ENCODE results near the gene STKLD1. TPM values are rescaled to one million over a fixed set of nuclear protein-coding genes. Genes with fewer than 3 reads are reported as not detected.

Gene STKLD1
- total RNA-seq, 1 experiment from 2014 or later: 0.94 TPM

GRCh38 chr9:133369933-133370332, 6.2 kb upstream of the STKLD1 start:
- no peak for TF ChIP-seq CTCF (IDR thresholded peaks at IDR 0.05; ENCODE audit: unreplicated experiment)
- no TSS peak for BruUV-seq (replicated peaks)
- CTCF ChIA-PET: interaction anchor here (0.6 kb wide), 1 partner anchor 200 kb away, joined by 3 read pairs; no protein-coding TSS in a partner anchor
- H3K27me3 Mint-ChIP-seq (ENCODE audit: unreplicated experiment): no peaks in the 10 kb centered on the region
- intact Hi-C loops (cut with micrococcal nuclease; ENCODE audit: unreplicated experiment): no loop called here
- no peak overlapping the region for H3K27ac Mint-ChIP-seq (ENCODE audit: unreplicated experiment)
- peaks cover 29% of the 10 kb centered on the region for H3K36me3 Mint-ChIP-seq (ENCODE audit: insufficient read depth, unreplicated experiment)
- H3K4me3 Mint-ChIP-seq (ENCODE audit: low read depth, unreplicated experiment): no peak overlapping the region
- no peak for DNase-seq
- H3K9me3 Mint-ChIP-seq (ENCODE audit: low read depth, unreplicated experiment): no peaks in the 10 kb centered on the region
- peaks cover 13% of the 10 kb centered on the region for H3K4me1 Mint-ChIP-seq (ENCODE audit: low read depth, unreplicated experiment)

GRCh38 chr9:133370685-133371084, 5.5 kb upstream of the STKLD1 start:
- Mint-ChIP-seq H3K4me3 (ENCODE audit: low read depth, unreplicated experiment) (no peak overlapping the region), H3K9me3 (ENCODE audit: low read depth, unreplicated experiment) (no peaks in the 10 kb centered on the region), H3K36me3 (ENCODE audit: insufficient read depth, unreplicated experiment) (peaks cover 35% of the 10 kb centered on the region), H3K27me3 (ENCODE audit: unreplicated experiment) (no peaks in the 10 kb centered on the region), H3K27ac (ENCODE audit: unreplicated experiment) (no peak overlapping the region), H3K4me1 (ENCODE audit: low read depth, unreplicated experiment) (peaks cover 13% of the 10 kb centered on the region)
- no peak for DNase-seq
- no TSS peak for BruUV-seq (replicated peaks)
- TF ChIP-seq CTCF (IDR thresholded peaks at IDR 0.05; ENCODE audit: unreplicated experiment): no peak
- intact Hi-C loops (cut with micrococcal nuclease; ENCODE audit: unreplicated experiment): no loop called here
- CTCF ChIA-PET: no interaction called here

GRCh38 chr9:133371261-133371711, 4.9 kb upstream of the STKLD1 start:
- CTCF ChIA-PET: no interaction called here
- intact Hi-C loops (cut with micrococcal nuclease; ENCODE audit: unreplicated experiment): no loop called here
- no peak for TF ChIP-seq CTCF (IDR thresholded peaks at IDR 0.05; ENCODE audit: unreplicated experiment)
- H3K27ac Mint-ChIP-seq (ENCODE audit: unreplicated experiment): no peak overlapping the region
- no peak for DNase-seq
- H3K36me3 Mint-ChIP-seq (ENCODE audit: insufficient read depth, unreplicated experiment): peaks cover 35% of the 10 kb centered on the region
- H3K4me3 Mint-ChIP-seq (ENCODE audit: low read depth, unreplicated experiment): no peak overlapping the region
- H3K4me1 Mint-ChIP-seq (ENCODE audit: low read depth, unreplicated experiment): peaks cover 13% of the 10 kb centered on the region
- H3K27me3 Mint-ChIP-seq (ENCODE audit: unreplicated experiment): no peaks in the 10 kb centered on the region
- no peaks in the 10 kb centered on the region for H3K9me3 Mint-ChIP-seq (ENCODE audit: low read depth, unreplicated experiment)
- BruUV-seq (replicated peaks): no TSS peak

- TF ChIP-seq CTCF (IDR thresholded peaks at IDR 0.05; ENCODE audit: unreplicated experiment): no peak
- Mint-ChIP-seq H3K27me3 (ENCODE audit: unreplicated experiment) (no peaks in the 10 kb centered on the region), H3K9me3 (ENCODE audit: low read depth, unreplicated experiment) (no peaks in the 10 kb centered on the region), H3K36me3 (ENCODE audit: insufficient read depth, unreplicated experiment) (peaks cover 35% of the 10 kb centered on the region), H3K4me1 (ENCODE audit: low read depth, unreplicated experiment) (peaks cover 13% of the 10 kb centered on the region), H3K27ac (ENCODE audit: unreplicated experiment) (no peak overlapping the region), H3K4me3 (ENCODE audit: low read depth, unreplicated experiment) (no peak overlapping the region)
- intact Hi-C loops (cut with micrococcal nuclease; ENCODE audit: unreplicated experiment): no loop called here
- DNase-seq: no peak
- BruUV-seq (replicated peaks): no TSS peak
- CTCF ChIA-PET: no interaction called here
Observed at GRCh38 chr9:133372144-133372543, 4.0 kb upstream of the STKLD1 start.

Data from Calu3 (cell line).